GM19025 (cell line): Measurements from ENCODE around the gene GOLPH3.

Experiments
- ATAC-seq: cut with Tn5 transposase; IDR thresholded peaks from one replicate; pipeline ENCODE4 v1.9.1; 2021; ENCODE audit warnings: mild to moderate bottlenecking, low read depth, moderate library complexity; ENCODE audit not compliant: unreplicated experiment

Gene GOLPH3

DNA sequence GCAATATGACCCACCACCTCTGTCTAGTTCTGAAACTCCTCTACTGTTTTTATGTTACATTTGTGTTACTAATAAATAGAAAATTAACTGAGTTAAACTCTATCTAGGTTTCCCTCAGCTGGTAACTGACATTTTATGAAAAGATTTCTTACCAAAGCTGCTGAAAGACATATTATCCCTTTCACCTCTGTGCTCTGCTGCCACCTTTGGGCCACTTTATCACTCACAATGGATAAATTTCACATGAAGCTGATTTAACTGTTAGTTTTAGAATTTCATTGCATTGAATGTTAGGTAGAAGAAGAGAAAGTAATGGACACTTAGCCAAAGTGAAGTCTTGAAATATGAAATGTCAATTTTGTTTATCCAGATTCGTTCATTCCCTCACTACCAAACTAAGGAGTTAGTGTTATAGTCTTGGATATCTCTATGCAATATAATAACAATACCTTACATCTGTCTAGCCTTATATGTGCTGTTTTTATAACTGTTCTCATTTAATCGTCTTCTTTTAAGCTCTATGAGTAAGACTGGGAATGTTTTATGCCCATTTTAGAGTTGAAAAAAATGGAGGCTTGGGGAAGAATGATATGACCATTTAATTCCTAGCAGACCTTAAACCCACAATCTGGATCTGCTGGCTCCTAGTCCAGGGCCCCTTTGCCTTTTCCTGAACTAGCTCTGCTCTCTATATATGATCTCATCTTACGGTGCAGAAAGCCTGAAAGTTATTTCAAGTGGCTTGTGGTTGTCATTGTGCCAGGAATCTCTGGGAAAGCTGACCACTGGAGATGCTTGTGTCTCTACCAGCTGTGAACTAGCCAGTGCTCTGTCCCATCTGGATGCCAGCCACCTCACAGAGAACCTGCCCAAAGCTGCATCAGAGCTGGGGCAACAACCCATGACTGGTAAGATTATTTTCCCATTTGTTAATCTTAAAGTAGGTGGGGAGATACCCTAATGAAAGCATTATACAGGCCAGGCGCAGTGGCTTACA is 97.1 kb downstream of the GOLPH3 start:
- ATAC-seq, result no peak
